T-helper 2 cell treated with Interferon-gamma antibody and Interleukin-4, amounts not matched to agents 100 ng/mL and 5 ng/mL, for 36 hours (primary cell): ENCODE results near the gene WWOX. TPM values are rescaled to one million over a fixed set of nuclear protein-coding genes. Genes with fewer than 3 reads are reported as not detected.
"Not testable (repeated sequence)": the region's sequence is repeated elsewhere in the genome, so short reads cannot be mapped to it uniquely, and the experiment has no call there.

Experiments used
- intact Hi-C: fragments of 100-400 bp; cut with micrococcal nuclease; formaldehyde crosslinking; loops from one replicate; pipeline ENCODE4 v1.15.1; 2023
- total RNA-seq: library from RNA; stranded (reverse); gene quantifications from 2 replicates; pipeline ENCODE4 v1.2.3, GENCODE V29; 2022

The WWOX gene
- total RNA-seq, 1 donor from 2014 or later = 26.3 TPM

- intact Hi-C loops = no loop called here
Observed at GRCh38 chr16:79041206-79041605, 941.8 kb downstream of the WWOX start.

DNA sequence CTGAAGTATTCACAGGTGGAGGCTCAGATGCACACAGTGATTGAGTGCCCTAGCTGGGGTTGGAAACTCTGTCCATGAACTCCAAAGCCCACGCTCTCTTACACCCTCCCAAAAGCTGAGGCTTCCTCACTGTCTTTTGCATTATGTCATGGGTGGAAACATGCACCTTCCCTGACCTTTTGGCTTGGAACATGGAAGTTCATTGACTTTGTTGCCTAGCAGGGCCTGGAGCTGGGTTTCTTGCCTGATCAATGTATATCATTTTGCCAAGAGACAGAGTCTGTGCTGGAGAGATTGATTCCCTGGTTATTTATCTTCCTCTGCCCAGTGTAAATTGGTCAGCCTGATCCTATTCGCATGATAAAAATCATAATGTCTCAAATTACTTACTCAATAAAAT is 942.7 kb downstream of the WWOX start:
- intact Hi-C loops = no loop called here

GRCh38 chr16:79042886-79043285 is 943.4 kb downstream of the WWOX start:
- intact Hi-C loops = no loop called here

GRCh38 chr16:79045191-79045590 is 945.7 kb downstream of the WWOX start:
- intact Hi-C loops = loop anchor here (5.0 kb wide), 1 partner anchor 338 kb away; no protein-coding TSS in a partner anchor

GRCh38 chr16:79047337-79047736 is 947.9 kb downstream of the WWOX start:
- intact Hi-C loops = loop anchor here (2.0 to 5.0 kb wide), 2 partner anchors 340 to 545 kb away; no protein-coding TSS in a partner anchor

- intact Hi-C loops = loop anchor here (5.0 kb wide), 1 partner anchor 342 kb away; no protein-coding TSS in a partner anchor
Observed at GRCh38 chr16:79049040-79049439, 949.6 kb downstream of the WWOX start.

- intact Hi-C loops = no loop called here
Observed at GRCh38 chr16:79050063-79050462, 950.6 kb downstream of the WWOX start.

GRCh38 chr16:79051313-79051712 is 951.9 kb downstream of the WWOX start:
- intact Hi-C loops = no loop called here

GRCh38 chr16:79052198-79052597 is 952.7 kb downstream of the WWOX start:
- intact Hi-C loops = not testable (repeated sequence)

DNA sequence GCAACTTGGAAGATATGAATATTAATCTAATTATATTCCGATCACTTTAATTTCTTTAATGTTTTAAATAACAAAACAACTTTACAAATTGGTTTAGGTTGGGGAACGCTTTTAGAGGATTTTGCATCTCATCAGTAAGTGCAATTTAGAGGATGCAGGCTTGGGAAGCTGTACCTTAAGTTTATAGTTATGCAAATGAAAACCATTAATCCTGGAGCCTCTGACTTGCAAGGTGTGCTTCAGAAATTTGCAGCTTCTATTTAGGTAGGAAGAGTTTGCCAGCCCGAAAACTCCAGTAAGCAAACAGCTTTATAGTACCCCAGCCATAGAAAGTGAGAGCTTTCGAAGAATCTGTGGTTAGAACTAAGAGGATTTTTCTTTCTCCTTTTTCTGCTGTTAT is 954.1 kb downstream of the WWOX start:
- intact Hi-C loops = no loop called here

GRCh38 chr16:79054211-79054984 is 954.9 kb downstream of the WWOX start:
- intact Hi-C loops = no loop called here

DNA sequence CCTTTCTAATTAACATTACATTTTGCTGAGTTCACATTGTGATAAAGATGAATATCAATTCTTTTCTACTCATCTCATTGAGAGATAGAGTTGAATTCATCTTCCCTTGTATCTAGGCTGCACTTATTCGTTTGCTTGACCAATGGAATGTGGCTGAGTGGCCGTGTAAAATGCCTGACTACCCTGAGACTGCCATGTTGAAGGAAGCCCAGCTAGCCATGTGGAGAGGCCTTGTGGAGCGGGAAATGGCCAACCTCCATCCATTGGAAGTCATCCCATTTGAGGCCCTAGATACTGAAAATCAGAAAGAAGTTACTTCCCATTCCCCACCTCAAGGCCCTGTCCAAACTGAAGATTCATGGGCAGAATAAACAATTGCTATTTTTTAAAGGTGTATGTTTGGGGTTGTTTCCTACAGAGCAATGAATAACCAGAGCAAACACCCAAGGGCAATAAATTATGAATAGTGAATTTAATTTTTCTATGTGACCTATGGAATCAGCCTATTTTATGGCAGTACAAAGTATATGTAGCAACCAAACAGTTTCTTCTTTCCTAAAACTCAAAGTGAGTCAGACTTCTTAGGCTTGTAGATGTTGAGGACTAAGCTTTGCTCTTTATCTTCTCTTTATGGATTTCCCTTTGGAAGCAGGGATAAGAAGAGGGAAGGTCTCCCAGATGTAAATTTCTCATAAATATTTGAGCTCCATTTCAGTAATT is 956.0 kb downstream of the WWOX start:
- intact Hi-C loops = no loop called here

- intact Hi-C loops = no loop called here
Observed at GRCh38 chr16:79061181-79061580, 961.7 kb downstream of the WWOX start.

GRCh38 chr16:79062336-79062735 is 962.9 kb downstream of the WWOX start:
- intact Hi-C loops = no loop called here

- intact Hi-C loops = no loop called here
Observed at GRCh38 chr16:79062821-79063220, 963.4 kb downstream of the WWOX start.

- intact Hi-C loops = no loop called here
Observed at GRCh38 chr16:79064256-79064972, 965.0 kb downstream of the WWOX start.

GRCh38 chr16:79066561-79066960 is 967.1 kb downstream of the WWOX start:
- intact Hi-C loops = no loop called here

DNA sequence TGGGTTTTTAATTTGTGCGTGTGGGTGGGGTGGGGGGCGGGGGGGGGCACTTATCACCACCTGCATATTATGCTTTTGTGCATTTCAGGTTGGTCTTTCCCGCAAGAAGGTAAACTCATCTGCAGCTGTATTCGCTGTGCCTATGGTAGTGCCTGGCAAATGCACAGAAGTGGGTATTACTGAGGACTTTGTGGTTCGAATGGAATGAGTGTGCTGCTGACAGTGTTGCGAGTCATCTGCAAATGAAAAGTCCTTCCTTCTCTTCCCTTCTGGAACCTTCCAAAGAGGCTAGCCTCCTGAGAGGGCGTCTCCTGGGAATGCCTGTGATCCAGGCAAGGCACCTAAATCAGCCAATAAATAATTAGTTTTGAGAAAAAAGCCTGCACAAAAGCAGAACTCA is 968.1 kb downstream of the WWOX start:
- intact Hi-C loops = no loop called here

DNA sequence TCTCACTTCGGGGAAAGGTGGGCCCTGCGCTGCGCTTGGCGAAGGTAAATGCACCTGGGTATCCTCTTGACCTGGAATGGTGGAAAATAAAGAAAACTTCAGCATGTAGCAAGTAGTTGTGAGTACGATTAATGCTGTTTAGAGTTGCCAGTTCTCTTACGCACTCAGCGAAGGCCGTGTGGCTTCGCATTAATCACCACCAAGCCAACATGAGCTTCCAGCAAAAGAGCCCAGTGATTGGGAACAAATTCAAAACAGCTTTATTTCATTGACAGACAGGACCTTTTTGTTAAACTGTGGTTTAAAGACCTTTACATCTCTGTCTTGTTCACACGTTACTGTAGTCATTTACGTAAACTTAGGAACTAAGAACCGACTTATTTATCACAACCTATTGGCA is 969.7 kb downstream of the WWOX start:
- intact Hi-C loops = no loop called here

GRCh38 chr16:79069633-79070032 is 970.2 kb downstream of the WWOX start:
- intact Hi-C loops = no loop called here

GRCh38 chr16:79071424-79071823 is 972.0 kb downstream of the WWOX start:
- intact Hi-C loops = no loop called here

GRCh38 chr16:79072517-79072916 is 973.1 kb downstream of the WWOX start:
- intact Hi-C loops = no loop called here
